ENCODE results near the gene OPCML.

Gene OPCML

GRCh38 chr11:133115099-133115498, 417.2 kb downstream of the OPCML start:
- DNase-seq, result no peak

- DNase-seq, result no peak
These were observed 424.5 kb downstream of the OPCML start for GRCh38 chr11:133107763-133108162.

- DNase-seq, result no peak
These were observed 425.2 kb downstream of the OPCML start for GRCh38 chr11:133107136-133107535.

- no peak for DNase-seq
These were observed 425.9 kb downstream of the OPCML start for GRCh38 chr11:133106417-133106816.

GRCh38 chr11:133104009-133104744, 428.1 kb downstream of the OPCML start:
- DNase-seq, result no peak

- DNase-seq, result no peak
These were observed 435.3 kb downstream of the OPCML start for GRCh38 chr11:133096981-133097380.

- no peak for DNase-seq
These were observed 445.8 kb downstream of the OPCML start for GRCh38 chr11:133086518-133086917.

- DNase-seq, result peak; percentile 55 to 77
These were observed 449.3 kb downstream of the OPCML start for GRCh38 chr11:133082841-133083488.

- peak in 1 of 2 donors; percentile 17 for DNase-seq
These were observed 449.9 kb downstream of the OPCML start for GRCh38 chr11:133082453-133082781.

- no peak for DNase-seq
These were observed 450.4 kb downstream of the OPCML start for GRCh38 chr11:133081730-133082452.

GRCh38 chr11:133081020-133081419, 451.3 kb downstream of the OPCML start:
- no peak for DNase-seq

- DNase-seq, result peak in 1 of 2 donors; percentile 45
These were observed 453.5 kb downstream of the OPCML start for GRCh38 chr11:133078591-133079404.

- DNase-seq, result no peak
These were observed 454.3 kb downstream of the OPCML start for GRCh38 chr11:133078012-133078411.

- DNase-seq, result no peak
These were observed 456.9 kb downstream of the OPCML start for GRCh38 chr11:133075351-133075750.

- no peak for DNase-seq
These were observed 459.3 kb downstream of the OPCML start for GRCh38 chr11:133072858-133073582.

- DNase-seq, result no peak
These were observed 459.9 kb downstream of the OPCML start for GRCh38 chr11:133072378-133072777.

GRCh38 chr11:133070791-133071190, 461.5 kb downstream of the OPCML start:
- DNase-seq, result no peak

- no peak for DNase-seq
These were observed 462.1 kb downstream of the OPCML start for GRCh38 chr11:133070021-133070713.

GRCh38 chr11:133065847-133066485, 466.3 kb downstream of the OPCML start:
- DNase-seq, result no peak

- DNase-seq, result no peak
These were observed 467.3 kb downstream of the OPCML start for GRCh38 chr11:133064961-133065360.
